ENCODE measurements around the gene COX7C. TPM values are rescaled to one million over a fixed set of nuclear protein-coding genes. Genes with fewer than 3 reads are reported as not detected.

COX7C gene
- total and polyA plus RNA-seq, 4 donors = 330 to 1,504 (median 471) TPM

GRCh38 chr5:86613455-86613854, 4.3 kb upstream of the COX7C start:
- WGBS, 2 donors = 92 to 94% methylated on average over 2 of the region's 2 CpGs
- H3K4me1 ChIP-seq (ENCODE audit: control insufficient read depth in 1 of 2, insufficient read depth in 2 of 2, low read length in 2 of 2) = no peaks in the 10 kb centered on the region
- intact Hi-C loops (cut with DNase I) = no loop called here
- ATAC-seq (ENCODE audit: low FRiP score) (no peak), DNase-seq (no peak)
- no peaks in the 10 kb centered on the region for H3K9me3 ChIP-seq (ENCODE audit: control insufficient read depth, low read length)
- no peaks in the 10 kb centered on the region for H3K36me3 ChIP-seq (ENCODE audit: control insufficient read depth in 1 of 2, insufficient read depth in 2 of 2, low read length in 1 of 2)
- no peaks in the 10 kb centered on the region for H3K27me3 ChIP-seq (ENCODE audit: control insufficient read depth in 1 of 2, insufficient read depth in 2 of 2, low read length in 1 of 2)
- no peak overlapping the region for H3K4me3 ChIP-seq (ENCODE audit: low read length in 2 of 2)
- no peak overlapping the region for H3K27ac ChIP-seq (ENCODE audit: low read depth in 1 of 2, low read length in 2 of 2)

GRCh38 chr5:86617309-86617755, 409 bp upstream of the COX7C start:
- DNase-seq (no peak), ATAC-seq (ENCODE audit: low FRiP score) (no peak)
- H3K4me1 ChIP-seq (ENCODE audit: control insufficient read depth in 1 of 2, insufficient read depth in 2 of 2, low read length in 2 of 2) = no peaks in the 10 kb centered on the region
- H3K27me3 ChIP-seq (ENCODE audit: control insufficient read depth in 1 of 2, insufficient read depth in 2 of 2, low read length in 1 of 2) = no peaks in the 10 kb centered on the region
- WGBS, 2 donors = 64 to 69% methylated on average over 6 of the region's 6 CpGs
- intact Hi-C loops (cut with DNase I) = loop anchor here in 1 of 2 donors (5.0 kb wide), 1 partner anchor 795 kb away; the partner anchor contains the start of gene CCNH
- no peaks in the 10 kb centered on the region for H3K9me3 ChIP-seq (ENCODE audit: control insufficient read depth, low read length)
- no peak overlapping the region for H3K27ac ChIP-seq (ENCODE audit: low read depth in 1 of 2, low read length in 2 of 2)
- H3K4me3 ChIP-seq (ENCODE audit: low read length in 2 of 2) = no peak overlapping the region
- H3K36me3 ChIP-seq (ENCODE audit: control insufficient read depth in 1 of 2, insufficient read depth in 2 of 2, low read length in 1 of 2) = peaks cover 0 to 2% of the 10 kb centered on the region in 2 donors

DNA sequence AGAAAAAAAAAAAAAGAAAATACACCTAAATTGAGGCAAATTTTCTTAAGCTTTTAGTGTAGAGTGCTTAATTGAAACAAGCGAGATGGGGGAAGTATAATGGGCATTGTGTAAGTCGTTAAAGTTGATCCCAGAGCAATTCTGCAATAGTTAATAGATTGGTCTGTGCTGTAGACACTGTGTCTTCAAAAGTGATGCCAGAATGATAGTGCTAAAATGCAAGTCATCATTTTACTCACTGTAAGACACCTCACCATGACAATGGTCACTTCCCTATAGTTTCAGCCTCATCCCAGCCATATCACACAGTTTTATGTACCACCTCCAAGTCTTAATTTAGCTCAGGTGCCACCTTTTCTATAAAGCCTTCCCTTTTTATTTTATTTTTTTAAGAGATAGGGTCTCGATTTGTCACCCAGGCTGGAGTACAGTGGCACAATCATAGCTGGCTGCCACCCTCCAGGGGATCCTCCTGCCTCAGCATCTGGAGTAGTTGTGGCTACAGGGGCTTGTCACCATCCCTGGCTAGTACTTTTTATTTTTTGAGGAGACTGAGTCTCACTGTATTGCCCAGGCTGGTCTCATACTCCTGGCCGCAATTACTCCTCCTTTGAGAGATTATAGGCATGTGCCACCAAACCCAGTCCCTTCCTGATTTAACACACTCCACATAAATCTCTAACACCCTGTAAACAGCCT, 6.2 kb downstream of the COX7C start:
- no peak for DNase-seq
- Histone ChIP-seq H3K27me3 (ENCODE audit: control insufficient read depth in 1 of 2, insufficient read depth in 2 of 2, low read length in 1 of 2) (no peaks in the 10 kb centered on the region), H3K9me3 (ENCODE audit: control insufficient read depth, low read length) (no peaks in the 10 kb centered on the region), H3K27ac (ENCODE audit: low read depth in 1 of 2, low read length in 2 of 2) (no peak overlapping the region), H3K36me3 (ENCODE audit: control insufficient read depth in 1 of 2, insufficient read depth in 2 of 2, low read length in 1 of 2) (peaks cover 0 to 2% of the 10 kb centered on the region in 2 donors), H3K4me3 (ENCODE audit: low read length in 2 of 2) (no peak overlapping the region), H3K4me1 (ENCODE audit: control insufficient read depth in 1 of 2, insufficient read depth in 2 of 2, low read length in 2 of 2) (no peaks in the 10 kb centered on the region)
- 77% methylated on average over 4 of the region's 4 CpGs for WGBS, 2 donors
- intact Hi-C loops (cut with DNase I) = no loop called here
- ATAC-seq (ENCODE audit: low FRiP score) = no peak

DNA sequence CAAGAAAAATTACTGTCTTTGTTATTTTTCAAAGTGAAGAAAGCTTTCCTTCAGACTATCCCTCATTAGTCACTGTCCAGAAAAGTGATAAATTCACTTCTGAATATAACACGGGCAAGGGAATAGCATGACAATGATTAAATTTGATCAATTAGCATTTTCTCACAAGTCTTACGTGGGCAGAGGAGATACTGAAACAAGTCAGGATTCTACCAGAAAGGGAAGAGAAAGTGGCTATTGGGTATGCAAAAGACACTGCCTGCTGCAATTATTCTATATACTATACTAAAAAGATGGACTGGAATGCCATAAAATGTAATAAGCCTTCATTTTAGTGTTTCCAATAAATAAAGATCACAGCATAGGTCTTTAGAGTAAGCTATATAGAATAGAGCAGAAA, 7.4 kb downstream of the COX7C start:
- WGBS, 2 donors = 52 to 57% methylated on average over 2 of the region's 2 CpGs
- H3K4me1 ChIP-seq (ENCODE audit: control insufficient read depth in 1 of 2, insufficient read depth in 2 of 2, low read length in 2 of 2) = no peaks in the 10 kb centered on the region
- intact Hi-C loops (cut with DNase I) = no loop called here
- DNase-seq (no peak), ATAC-seq (ENCODE audit: low FRiP score) (no peak)
- H3K36me3 ChIP-seq (ENCODE audit: control insufficient read depth in 1 of 2, insufficient read depth in 2 of 2, low read length in 1 of 2) = peaks cover 0 to 2% of the 10 kb centered on the region in 2 donors
- no peak overlapping the region for H3K27ac ChIP-seq (ENCODE audit: low read depth in 1 of 2, low read length in 2 of 2)
- H3K4me3 ChIP-seq (ENCODE audit: low read length in 2 of 2) = no peak overlapping the region
- H3K9me3 ChIP-seq (ENCODE audit: control insufficient read depth, low read length) = no peaks in the 10 kb centered on the region
- H3K27me3 ChIP-seq (ENCODE audit: control insufficient read depth in 1 of 2, insufficient read depth in 2 of 2, low read length in 1 of 2) = no peaks in the 10 kb centered on the region

DNA sequence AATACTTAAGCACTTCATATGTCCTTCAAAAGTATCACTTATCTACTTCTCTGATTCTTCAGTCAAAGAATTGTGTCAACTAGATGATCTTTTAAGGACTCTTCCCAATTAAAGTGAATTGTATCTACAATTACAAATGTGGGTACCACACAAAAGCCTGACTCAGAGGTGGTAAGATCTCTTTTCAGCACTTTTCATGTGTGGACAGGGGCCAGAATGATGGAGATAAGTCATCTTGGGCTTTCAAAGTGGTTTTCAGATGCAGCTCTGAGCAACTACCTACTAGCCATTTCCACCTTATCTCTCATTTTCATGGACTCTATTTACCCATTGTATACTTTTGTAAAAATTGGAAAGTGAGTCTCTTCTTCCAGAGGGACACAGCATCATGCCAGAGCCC, 8.4 kb downstream of the COX7C start:
- H3K36me3 ChIP-seq (ENCODE audit: control insufficient read depth in 1 of 2, insufficient read depth in 2 of 2, low read length in 1 of 2) = peaks cover 0 to 2% of the 10 kb centered on the region in 2 donors
- intact Hi-C loops (cut with DNase I) = no loop called here
- no peak for DNase-seq

DNA sequence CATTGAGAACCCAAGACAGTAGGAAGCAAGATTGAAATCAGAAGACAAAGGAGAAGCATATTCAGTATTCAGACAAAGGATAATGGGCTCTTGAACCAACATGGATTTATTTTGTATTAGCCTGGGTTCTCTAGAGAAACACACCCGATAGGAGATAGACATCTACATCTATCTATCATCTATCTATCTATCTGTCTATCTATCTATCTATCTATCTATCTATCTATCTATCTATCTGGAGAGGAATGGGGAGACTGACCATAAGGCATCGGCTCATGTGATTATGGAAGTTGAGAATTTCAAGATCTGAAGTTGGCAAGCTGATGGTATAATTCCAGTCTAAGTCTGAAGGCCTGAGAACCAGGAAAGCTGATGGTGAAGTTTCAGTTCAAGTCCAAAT, 13.4 kb downstream of the COX7C start:
- H3K27ac ChIP-seq (ENCODE audit: low read depth in 1 of 2, low read length in 2 of 2) = no peak overlapping the region
- no peaks in the 10 kb centered on the region for H3K9me3 ChIP-seq (ENCODE audit: control insufficient read depth, low read length)
- H3K4me3 ChIP-seq (ENCODE audit: low read length in 2 of 2) = no peak overlapping the region
- no peaks in the 10 kb centered on the region for H3K36me3 ChIP-seq (ENCODE audit: control insufficient read depth in 1 of 2, insufficient read depth in 2 of 2, low read length in 1 of 2)
- no peak for ATAC-seq (ENCODE audit: low FRiP score)
- no peaks in the 10 kb centered on the region for H3K27me3 ChIP-seq (ENCODE audit: control insufficient read depth in 1 of 2, insufficient read depth in 2 of 2, low read length in 1 of 2)
- DNase-seq = no peak
- H3K4me1 ChIP-seq (ENCODE audit: control insufficient read depth in 1 of 2, insufficient read depth in 2 of 2, low read length in 2 of 2) = no peaks in the 10 kb centered on the region
- 95 to 98% methylated on average over 2 of the region's 2 CpGs for WGBS, 2 donors
- intact Hi-C loops (cut with DNase I) = no loop called here

More for the DNA sequence above, 8.4 kb downstream of the COX7C start:
- Histone ChIP-seq H3K9me3 (ENCODE audit: control insufficient read depth, low read length) (no peaks in the 10 kb centered on the region), H3K27me3 (ENCODE audit: control insufficient read depth in 1 of 2, insufficient read depth in 2 of 2, low read length in 1 of 2) (no peaks in the 10 kb centered on the region), H3K27ac (ENCODE audit: low read depth in 1 of 2, low read length in 2 of 2) (no peak overlapping the region), H3K4me1 (ENCODE audit: control insufficient read depth in 1 of 2, insufficient read depth in 2 of 2, low read length in 2 of 2) (no peaks in the 10 kb centered on the region), H3K4me3 (ENCODE audit: low read length in 2 of 2) (no peak overlapping the region)
- no peak for ATAC-seq (ENCODE audit: low FRiP score)

- ATAC-seq (ENCODE audit: low FRiP score) = no peak
- WGBS, 2 donors = 47 to 48% methylated on average over 2 of the region's 2 CpGs
- no peaks in the 10 kb centered on the region for H3K36me3 ChIP-seq (ENCODE audit: control insufficient read depth in 1 of 2, insufficient read depth in 2 of 2, low read length in 1 of 2)
Measured at GRCh38 chr5:86640998-86641397, 23.3 kb downstream of the COX7C start.

DNA sequence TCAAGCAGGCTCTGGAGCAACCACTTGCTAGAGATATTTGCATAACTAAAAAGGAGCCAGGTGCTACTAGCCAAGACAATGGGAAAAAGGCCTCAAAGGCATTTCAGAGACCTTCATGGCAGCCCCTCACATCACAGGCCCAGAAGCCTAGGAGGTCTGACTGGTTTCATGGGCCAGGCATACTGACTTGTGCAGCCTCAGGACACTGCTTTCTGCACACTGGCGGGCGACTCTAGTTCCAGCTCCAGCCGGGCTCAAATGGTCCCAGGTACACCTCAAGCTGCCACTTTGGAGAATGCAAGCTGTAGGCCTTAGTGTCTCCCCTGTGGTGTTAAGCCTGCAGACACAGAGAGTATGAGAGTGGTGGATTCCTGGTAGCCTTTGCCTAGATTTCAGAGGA, 27.1 kb downstream of the COX7C start:
- Histone ChIP-seq H3K27me3 (ENCODE audit: control insufficient read depth in 1 of 2, insufficient read depth in 2 of 2, low read length in 1 of 2) (no peaks in the 10 kb centered on the region), H3K27ac (ENCODE audit: low read depth in 1 of 2, low read length in 2 of 2) (no peak overlapping the region), H3K4me1 (ENCODE audit: control insufficient read depth in 1 of 2, insufficient read depth in 2 of 2, low read length in 2 of 2) (no peaks in the 10 kb centered on the region), H3K9me3 (ENCODE audit: control insufficient read depth, low read length) (no peaks in the 10 kb centered on the region), H3K36me3 (ENCODE audit: control insufficient read depth in 1 of 2, insufficient read depth in 2 of 2, low read length in 1 of 2) (no peaks in the 10 kb centered on the region), H3K4me3 (ENCODE audit: low read length in 2 of 2) (no peak overlapping the region)
- DNase-seq (no peak), ATAC-seq (ENCODE audit: low FRiP score) (no peak)
- intact Hi-C loops (cut with DNase I) = no loop called here
- WGBS, 2 donors = 96 to 98% methylated on average over 3 of the region's 3 CpGs

More at GRCh38 chr5:86640998-86641397, 23.3 kb downstream of the COX7C start:
- H3K4me1 ChIP-seq (ENCODE audit: control insufficient read depth in 1 of 2, insufficient read depth in 2 of 2, low read length in 2 of 2) = no peaks in the 10 kb centered on the region
- no peak overlapping the region for H3K27ac ChIP-seq (ENCODE audit: low read depth in 1 of 2, low read length in 2 of 2)
- no peak overlapping the region for H3K4me3 ChIP-seq (ENCODE audit: low read length in 2 of 2)
- H3K9me3 ChIP-seq (ENCODE audit: control insufficient read depth, low read length) = no peaks in the 10 kb centered on the region
- H3K27me3 ChIP-seq (ENCODE audit: control insufficient read depth in 1 of 2, insufficient read depth in 2 of 2, low read length in 1 of 2) = no peaks in the 10 kb centered on the region
- intact Hi-C loops (cut with DNase I) = no loop called here
- no peak for DNase-seq

- ATAC-seq (ENCODE audit: low FRiP score) = no peak
- intact Hi-C loops (cut with DNase I) = no loop called here
- H3K4me3 ChIP-seq (ENCODE audit: low read length in 2 of 2) = no peak overlapping the region
- no peaks in the 10 kb centered on the region for H3K27me3 ChIP-seq (ENCODE audit: control insufficient read depth in 1 of 2, insufficient read depth in 2 of 2, low read length in 1 of 2)
- no peaks in the 10 kb centered on the region for H3K4me1 ChIP-seq (ENCODE audit: control insufficient read depth in 1 of 2, insufficient read depth in 2 of 2, low read length in 2 of 2)
- no peak for DNase-seq
- no peak overlapping the region for H3K27ac ChIP-seq (ENCODE audit: low read depth in 1 of 2, low read length in 2 of 2)
- H3K9me3 ChIP-seq (ENCODE audit: control insufficient read depth, low read length) = no peaks in the 10 kb centered on the region
- H3K36me3 ChIP-seq (ENCODE audit: control insufficient read depth in 1 of 2, insufficient read depth in 2 of 2, low read length in 1 of 2) = no peaks in the 10 kb centered on the region
Measured at GRCh38 chr5:86645885-86646284, 28.1 kb downstream of the COX7C start.
